Subcutaneous adipose tissue (tissue), 4 donors: ENCODE measurements around the gene METTL6. TPM values are rescaled to one million over a fixed set of nuclear protein-coding genes. Genes with fewer than 3 reads are reported as not detected.

Source experiments
- total RNA-seq, 4 donors: library from RNA; depleted of rRNA; stranded (reverse); fragments of >200 nt; gene quantifications; one replicate each; pipeline ENCODE4 v1.1.0, GENCODE V29; 2016
- TF ChIP-seq, protein P1 (sequence below): fragments of 450-650 bp; IDR thresholded peaks from one replicate; pipeline ENCODE4 v1.5.1; 2016; ENCODE audit warnings: low read depth, mild to moderate bottlenecking, control low read depth, antibody characterized with exemption, moderate library complexity

Gene METTL6
- total RNA-seq, 4 donors from 2014 or later: 6.0 to 15.8 (median 13.1) TPM

DNA sequence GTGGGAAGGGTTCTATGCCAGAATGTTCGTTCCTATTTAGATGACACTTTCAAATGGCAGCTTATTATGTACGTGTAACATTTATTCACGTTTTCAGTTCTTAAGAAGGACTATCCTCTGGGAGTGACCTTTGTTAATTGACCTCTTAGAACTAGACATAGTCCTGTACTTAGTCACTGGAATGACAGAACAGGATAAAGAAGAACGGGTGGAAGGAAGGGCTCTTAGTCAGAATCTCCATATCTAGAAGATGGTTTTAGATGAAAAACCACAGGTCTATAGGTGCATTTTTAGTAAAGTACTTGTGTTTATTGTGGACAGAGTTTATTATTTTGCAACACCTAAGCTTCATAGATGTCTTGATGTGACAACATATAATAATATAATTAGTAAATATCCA, 6.5 kb downstream of the METTL6 start:
- TF ChIP-seq, protein P1, sequence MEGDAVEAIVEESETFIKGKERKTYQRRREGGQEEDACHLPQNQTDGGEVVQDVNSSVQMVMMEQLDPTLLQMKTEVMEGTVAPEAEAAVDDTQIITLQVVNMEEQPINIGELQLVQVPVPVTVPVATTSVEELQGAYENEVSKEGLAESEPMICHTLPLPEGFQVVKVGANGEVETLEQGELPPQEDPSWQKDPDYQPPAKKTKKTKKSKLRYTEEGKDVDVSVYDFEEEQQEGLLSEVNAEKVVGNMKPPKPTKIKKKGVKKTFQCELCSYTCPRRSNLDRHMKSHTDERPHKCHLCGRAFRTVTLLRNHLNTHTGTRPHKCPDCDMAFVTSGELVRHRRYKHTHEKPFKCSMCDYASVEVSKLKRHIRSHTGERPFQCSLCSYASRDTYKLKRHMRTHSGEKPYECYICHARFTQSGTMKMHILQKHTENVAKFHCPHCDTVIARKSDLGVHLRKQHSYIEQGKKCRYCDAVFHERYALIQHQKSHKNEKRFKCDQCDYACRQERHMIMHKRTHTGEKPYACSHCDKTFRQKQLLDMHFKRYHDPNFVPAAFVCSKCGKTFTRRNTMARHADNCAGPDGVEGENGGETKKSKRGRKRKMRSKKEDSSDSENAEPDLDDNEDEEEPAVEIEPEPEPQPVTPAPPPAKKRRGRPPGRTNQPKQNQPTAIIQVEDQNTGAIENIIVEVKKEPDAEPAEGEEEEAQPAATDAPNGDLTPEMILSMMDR: no peak

DNA sequence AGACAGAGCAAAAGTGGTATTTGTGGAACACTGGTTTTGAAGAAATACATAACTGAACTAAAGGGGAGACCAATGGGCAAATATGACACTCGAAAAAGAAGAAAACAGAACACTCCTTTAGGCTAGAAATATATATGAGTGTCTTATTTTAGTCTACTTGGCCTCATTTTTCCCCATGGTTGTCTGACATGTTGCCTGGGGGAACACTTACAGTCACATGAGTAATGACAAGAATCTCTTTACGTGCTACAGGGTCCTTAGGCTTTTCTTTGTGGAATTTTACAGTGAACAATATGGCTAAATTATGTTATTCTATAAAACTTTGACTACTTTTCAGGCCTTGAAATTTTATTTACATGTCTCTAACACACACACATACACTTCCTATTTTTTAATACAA, 17.6 kb downstream of the METTL6 start:
- TF ChIP-seq, protein P1: no peak

DNA sequence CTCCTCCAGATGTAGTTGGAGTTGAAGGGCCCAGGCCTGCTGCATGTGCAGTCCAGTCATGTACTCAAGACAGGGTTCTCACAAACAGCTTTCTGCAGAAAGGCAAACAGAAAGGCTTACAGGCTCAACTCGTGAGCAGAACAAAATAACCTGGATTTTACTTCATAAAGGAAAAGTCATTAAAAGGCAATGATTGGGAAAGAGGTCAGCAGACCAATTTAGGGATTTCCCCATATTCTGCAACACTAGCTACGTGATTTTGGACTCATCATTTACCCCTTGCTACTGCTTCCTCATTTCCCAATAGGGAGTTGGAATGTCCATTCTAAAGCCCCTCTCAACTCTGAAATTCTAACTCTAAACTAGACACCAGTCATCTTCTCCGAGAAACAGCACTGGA, 18.1 kb downstream of the METTL6 start:
- TF ChIP-seq, protein P1: no peak

DNA sequence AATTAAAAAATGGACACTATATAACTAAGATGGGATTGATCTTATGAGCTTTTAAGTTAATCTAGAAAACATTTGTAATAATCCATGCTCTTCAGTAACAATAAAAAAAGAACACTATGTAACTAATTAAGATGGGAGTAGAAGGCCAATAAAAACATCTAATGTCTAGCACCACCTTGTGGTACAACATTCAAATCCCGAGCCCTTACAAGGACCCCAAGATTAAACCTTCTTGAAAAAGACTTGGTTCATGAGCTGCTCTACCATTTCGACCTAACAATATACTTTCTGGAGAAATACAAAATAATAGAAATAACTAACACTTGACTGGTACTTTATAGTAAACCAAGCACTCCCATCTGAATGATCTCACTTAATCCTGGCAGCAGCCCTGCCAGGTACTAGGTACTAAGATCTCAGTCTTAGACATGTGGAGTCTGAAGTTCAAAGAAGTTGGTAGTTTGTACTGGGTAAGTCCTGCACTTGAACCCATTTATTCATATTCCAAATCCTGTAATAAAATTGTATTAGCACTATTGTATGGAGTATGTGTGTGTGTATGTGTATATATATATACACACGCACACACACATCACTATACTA, 21.8 kb downstream of the METTL6 start:
- TF ChIP-seq, protein P1: no peak

DNA sequence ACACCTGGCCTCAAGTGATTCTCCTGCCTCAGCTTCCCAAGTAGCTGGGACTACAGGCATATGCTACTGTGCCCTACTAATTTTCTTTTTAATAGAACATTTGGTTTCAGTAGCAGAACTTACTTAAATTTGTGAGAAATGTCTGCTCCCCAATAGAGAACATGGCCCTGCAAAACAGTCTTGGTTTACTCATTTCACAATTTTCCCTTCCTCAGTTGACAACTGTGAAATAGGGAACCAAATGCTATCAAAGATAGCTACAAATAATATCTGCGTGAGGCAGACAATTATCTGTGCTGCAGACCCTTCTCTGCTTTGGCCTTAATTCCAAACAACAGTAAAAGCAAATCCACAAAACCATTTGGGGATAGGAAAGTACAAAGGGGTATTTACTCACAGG, 22.6 kb downstream of the METTL6 start:
- TF ChIP-seq, protein P1: no peak

DNA sequence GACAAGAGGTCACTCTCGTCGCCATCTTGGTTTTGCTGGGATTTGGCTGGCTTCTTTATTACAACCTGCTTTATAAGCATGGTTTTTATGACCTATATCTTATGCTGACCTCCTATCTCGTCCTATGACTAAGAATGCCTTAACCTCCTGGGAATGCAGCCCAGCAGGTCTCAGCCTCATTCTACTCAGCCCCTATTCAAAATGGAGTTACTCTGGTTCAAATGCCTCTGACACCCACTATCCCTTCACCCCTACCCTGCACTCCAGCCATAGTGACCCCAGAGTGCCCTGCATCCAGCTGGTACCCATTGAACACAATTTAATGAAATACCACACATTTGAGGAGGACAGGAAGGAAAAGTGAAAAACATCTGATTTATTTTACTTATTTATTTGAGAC, 23.4 kb downstream of the METTL6 start:
- TF ChIP-seq, protein P1: no peak

DNA sequence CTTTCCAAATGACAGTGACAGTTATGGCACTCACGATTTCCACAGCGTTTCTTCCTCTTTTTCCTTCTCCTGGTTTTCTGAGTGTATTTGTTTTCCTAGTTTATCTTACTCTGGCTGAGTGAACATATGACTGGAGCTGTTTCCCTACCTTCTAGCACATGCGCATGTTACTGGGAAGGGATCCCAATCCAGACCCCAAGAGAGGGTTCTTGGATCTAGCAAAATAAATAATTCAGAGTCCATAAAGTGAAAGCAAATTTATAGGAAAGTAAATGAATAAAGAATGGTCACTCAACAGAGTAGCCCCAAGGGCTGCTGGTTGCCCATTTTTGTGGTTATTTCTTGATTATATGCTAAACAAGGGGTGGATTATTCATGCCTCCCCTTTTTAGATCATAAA, 23.8 kb downstream of the METTL6 start:
- TF ChIP-seq, protein P1: no peak
